HG03442 (cell line): ENCODE results near the gene GLDC.
"Not testable (repeated sequence)": the region's sequence is repeated elsewhere in the genome, so short reads cannot be mapped to it uniquely, and the experiment has no call there.

Source experiments
- ATAC-seq: cut with Tn5 transposase; IDR thresholded peaks from one replicate; pipeline ENCODE4 v1.9.1; 2021; ENCODE audit warnings: mild to moderate bottlenecking, moderate library complexity; ENCODE audit not compliant: unreplicated experiment

GLDC gene

DNA sequence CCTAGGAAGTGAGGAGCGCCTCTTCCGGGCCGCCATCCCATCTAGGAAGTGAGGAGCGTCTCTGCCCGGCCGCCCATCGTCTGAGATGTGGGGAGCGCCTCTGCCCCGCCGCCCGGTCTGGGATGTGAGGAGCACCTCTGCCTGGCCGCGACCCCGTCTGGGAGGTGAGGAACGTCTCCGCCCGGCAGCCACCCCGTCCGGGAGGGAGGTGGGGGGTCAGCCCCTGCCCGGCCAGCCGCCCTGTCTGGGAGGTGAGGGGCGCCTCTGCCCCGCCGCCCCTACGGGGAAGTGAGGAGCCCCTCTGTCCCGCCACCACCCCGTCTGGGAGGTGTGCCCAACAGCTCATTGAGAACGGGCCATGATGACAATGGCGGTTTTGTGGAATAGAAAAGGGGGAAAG is 22.7 kb downstream of the GLDC start:
- ATAC-seq: not testable (repeated sequence)

DNA sequence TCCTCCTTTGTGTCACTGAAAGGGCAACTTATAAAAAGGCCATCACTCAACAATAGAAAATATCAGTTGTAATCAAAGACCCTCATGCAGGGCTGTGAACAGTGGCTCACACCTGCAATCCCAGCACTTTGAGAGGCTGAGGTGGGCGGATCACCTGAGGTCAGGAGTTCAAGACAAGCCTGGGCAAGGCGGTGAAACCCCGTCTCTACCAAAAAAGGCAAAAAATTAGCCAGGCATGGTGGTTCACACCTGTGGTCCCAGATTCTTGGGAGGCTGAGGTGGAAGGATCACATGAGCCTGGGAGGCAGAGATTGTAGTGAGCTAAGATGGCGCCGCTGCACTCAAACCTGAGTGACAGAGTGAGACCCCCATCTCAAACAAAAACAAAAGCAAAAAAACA is 24.7 kb downstream of the GLDC start:
- no peak for ATAC-seq

GRCh38 chr9:6620353-6620752 is 25.2 kb downstream of the GLDC start:
- no peak for ATAC-seq

DNA sequence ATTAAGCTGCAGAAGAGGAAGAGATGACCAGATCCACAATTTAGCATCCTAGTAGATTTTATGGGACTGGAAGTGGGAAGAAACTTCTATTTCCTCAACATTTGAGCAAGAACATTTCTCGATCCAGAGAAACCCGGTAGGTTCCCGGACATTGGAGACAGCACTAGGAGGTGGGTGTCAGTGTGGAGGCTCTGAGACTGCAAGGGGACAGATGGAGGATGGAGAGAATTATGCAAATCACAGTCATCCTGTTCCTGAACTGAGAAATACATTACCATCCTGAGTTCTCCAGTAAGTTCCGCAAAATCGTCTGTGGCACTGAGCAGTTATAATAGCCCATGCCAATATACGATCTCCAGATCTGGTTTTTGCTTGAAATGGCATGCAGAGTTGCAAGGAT is 25.6 kb downstream of the GLDC start:
- ATAC-seq: no peak

DNA sequence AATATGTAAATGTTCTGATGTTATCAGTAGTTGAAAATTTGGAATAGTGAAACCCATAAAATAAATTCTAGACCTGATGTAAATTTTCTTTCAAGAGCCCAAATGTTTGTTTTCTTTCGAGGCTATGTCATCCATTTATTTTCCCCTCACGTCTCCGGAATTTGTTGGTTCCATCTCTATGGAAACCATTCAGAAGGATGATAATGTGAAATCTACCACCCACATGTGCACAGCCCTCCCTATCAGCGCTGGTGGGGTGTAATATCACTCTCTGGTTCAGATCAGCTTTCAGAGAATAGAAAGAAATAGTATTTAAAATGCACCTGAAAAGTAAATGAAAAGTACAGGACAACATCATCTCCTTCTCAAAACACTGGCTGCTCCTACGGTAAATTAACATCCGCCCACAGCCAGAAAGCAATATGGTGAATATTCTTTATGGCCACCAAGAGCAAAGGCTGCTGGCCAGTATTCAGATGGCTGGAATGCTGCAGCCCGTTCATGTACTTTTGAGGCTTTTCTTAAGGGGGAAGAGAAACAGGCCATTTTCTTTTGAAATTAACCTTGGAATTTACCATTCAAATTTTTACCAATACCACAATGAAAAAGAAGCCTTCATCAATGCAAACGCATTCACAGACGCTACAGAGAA is 28.5 kb downstream of the GLDC start:
- no peak for ATAC-seq

- ATAC-seq: no peak
These were observed 31.0 kb downstream of the GLDC start for GRCh38 chr9:6614489-6614888.

DNA sequence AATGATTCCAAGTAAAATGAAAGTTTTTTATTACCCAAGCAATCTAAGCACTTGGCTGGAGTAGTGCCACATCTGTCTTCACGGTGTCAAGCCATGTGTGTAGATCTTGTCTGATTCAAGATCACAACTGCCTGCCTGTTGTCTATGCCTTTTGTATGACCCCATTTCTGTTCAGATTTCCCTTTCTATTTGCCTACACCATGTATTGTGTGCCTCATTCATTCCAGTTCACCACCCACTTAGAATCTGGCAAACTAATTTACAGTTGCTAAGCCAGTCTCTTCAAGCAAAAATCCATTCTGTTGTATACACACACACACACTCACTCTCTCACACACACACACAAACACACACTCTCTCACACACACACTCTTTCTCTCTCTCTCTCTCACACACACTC is 33.7 kb downstream of the GLDC start:
- ATAC-seq: no peak

GRCh38 chr9:6610073-6610472 is 35.5 kb downstream of the GLDC start:
- ATAC-seq: no peak

DNA sequence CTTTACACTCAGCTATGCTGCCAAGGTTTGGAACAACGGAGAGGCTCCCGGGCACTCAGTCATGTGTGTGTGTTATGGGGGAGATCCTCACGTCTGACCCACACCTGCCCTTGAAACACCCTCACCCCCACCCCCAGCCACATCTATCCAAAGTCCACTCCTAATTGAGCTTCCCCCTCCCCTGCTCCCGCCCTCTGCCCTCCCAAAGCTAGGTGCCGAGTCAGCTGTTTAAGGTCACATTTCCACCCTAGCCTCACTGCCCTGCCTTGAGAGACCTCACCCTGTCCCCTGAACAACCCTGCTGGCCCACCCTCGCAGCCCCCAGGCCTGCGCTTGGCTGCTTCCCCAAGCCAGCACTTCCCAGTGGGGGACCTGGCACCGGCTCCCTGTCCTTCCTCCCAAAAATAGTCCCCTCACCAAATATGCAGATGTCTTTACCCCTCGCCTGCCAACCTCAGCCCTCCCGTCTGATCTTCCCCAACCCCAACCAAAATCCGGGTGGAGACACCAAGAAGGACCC is 36.0 kb downstream of the GLDC start:
- ATAC-seq: no peak

DNA sequence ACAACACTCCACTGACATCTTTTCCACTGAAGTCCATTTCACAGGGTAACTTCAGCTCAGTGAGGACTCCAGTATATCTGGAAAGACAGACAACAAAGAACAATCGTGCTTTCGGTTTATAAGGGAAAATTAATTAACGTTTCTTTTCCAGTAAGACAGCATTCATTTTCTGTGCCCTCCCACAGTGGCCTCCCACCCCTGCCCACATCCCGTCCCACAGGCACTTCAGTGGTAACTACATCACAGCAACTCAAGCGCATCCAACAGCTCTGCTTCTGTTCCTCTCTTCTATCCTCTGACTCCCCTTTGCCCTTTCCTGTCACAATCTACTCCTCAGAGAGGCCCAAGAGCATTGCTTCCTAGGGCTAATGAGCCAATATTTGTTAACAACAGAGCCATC is 40.3 kb downstream of the GLDC start:
- ATAC-seq: peak; percentile 82

GRCh38 chr9:6600426-6600825 is 45.1 kb downstream of the GLDC start:
- no peak for ATAC-seq

DNA sequence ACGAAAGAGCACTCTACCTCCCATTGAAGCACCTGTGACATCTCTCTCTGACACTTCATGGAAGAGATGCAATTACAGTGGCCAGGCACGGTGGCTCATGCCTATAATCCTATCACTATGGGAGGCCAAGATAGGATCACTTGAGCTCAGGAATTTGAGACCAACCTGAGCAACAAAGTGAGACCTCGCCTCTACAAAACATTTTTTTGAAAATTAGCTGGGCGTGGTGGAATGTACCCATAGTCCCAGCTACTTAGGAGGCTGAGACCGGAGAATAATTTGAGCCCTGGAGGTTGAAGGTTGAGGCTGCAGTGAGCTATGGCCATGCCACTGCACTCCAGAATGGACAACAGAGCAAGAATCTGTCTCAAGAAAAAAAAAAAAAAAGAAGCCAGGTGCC is 45.5 kb downstream of the GLDC start:
- ATAC-seq: no peak

GRCh38 chr9:6598249-6598725 is 47.2 kb downstream of the GLDC start:
- peak; percentile 97 for ATAC-seq

DNA sequence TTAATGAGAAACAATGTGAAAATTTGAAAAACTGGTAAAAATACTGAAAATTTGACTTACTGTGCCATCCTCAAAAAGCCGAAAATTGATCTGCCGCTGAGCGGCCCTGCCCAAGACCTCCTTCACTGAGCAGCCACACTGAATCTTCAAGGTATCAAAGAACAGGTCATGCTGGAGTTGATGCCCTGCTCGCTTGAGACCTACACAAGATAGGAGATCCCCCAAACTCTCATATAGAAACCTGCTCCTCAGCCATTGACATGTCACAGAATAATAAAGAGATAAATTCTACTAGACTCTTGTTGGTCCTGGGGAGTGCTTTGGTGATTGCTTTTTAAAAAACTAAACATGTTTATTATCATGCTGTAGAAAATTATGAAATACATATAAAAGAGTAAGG is 52.7 kb downstream of the GLDC start:
- no peak for ATAC-seq

DNA sequence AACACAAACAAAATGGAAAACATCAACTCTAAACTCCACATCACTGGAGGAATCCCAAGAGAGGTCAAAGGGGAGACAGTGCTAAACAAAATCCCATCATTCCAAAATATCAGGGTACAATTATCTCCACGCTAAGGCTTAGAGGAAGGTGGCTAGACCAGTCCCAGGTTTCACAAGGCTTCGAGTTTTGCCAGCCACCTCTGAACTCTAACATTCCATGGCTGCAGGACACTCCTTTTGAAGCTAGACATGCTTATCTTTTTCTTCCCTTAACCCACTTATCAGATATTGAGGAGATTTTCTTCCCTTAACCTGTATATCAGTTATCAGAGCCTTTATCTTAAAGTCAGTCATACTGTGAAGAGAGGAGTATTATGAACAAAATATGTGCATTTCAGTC is 53.3 kb downstream of the GLDC start:
- no peak for ATAC-seq

DNA sequence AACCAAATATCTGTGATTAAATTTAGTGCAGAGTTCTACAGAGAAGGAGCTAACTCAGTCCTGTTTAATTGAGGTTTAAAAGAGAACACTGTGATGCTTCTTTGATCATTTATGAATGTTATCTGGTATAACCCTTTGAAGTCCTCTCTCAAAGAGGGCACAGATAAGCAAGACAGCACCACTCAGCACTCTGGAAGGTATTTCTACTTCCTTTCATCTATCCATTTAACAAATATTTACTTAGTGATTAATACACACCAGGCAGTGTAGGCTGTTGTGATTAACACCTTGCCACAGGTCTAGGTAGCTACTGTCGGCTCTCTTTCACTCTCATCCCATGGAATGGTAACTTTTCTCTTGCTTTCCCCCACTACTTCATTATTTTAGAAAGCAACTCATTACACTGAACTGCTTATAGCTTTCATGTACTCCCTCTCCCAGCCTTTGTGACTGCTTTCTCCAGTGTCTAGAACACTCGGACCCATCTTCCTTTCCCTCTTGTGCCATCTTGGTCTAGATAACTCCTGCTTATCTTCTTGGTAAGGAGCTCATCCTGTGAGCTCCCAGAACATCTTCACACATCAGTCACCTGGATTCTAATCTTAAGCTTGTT is 54.7 kb downstream of the GLDC start:
- no peak for ATAC-seq

DNA sequence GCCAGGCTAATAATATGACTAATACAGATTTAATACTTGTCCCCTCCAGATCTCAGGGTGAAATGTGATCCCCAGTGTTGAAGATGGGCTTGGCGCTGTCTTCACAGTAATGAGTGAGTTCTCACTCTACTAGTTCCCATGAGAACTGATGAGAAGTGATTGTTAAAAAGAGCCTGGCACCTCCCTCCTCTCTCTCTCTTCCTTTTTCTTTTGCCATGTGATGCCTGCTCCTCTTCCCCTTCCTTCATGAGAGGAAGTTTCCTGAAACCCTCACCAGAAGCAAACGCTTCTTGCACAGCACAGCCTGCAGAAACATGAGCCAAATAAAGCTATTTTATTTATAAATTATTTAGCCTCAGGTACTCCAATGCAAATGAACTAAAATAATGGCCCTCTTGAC is 55.2 kb downstream of the GLDC start:
- ATAC-seq: no peak

DNA sequence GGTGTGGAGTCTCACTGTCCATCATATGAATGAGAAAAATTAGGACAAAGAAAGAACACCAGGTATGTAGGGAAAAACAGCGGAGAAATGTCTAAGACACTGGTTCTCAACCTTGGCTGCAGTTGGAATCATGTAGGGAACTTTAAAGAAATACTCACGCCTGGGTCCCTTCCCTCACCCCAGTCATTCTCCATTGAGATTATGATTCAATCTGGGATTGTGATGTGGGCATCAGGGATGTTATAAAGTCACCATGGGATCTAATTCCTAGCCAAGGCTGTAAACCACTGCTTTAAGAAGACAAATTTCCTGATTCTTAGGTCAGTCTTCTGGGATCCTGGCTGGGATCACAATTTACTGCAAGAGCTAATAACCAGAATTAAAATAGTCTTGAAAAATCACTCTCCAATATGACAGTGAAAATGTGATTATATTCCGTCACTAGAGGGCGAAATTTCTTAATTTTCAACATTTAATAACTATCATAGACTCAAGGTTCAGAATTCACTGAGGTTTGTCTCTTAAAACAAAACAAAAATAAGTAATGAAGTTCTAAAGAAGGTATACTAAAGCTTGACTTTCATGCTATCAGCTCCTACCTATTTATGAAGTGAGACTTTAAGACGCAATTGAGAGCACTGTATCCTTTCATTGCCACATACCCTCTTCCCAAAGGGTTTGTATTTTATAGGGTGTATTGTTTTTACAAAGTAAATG is 60.5 kb downstream of the GLDC start:
- ATAC-seq: no peak

GRCh38 chr9:6581253-6581652 is 64.3 kb downstream of the GLDC start:
- no peak for ATAC-seq

DNA sequence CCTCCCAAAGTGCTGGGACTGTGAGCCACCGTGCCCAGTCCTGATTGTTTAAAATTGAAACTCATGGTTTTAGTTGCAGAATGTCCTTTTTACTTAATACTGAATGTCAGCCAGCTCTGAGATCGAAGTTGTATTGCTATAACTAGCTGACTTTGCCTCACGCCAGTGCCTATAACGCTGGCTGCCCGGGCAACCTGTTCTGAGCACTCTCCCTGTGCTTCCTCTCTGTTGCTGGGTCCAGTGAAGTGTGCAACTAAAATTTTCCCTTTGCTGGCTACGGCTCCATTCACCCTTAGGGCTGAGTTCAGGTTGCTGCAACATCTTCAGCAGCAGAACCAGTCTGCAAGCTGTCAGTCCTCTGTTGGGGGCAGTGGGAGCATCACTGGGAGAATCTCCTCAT is 65.9 kb downstream of the GLDC start:
- no peak for ATAC-seq

GRCh38 chr9:6576987-6577386 is 68.5 kb downstream of the GLDC start:
- ATAC-seq: no peak
